Neural cell (in vitro differentiated cells): ENCODE data around the gene DDX1. TPM values are rescaled to one million over a fixed set of nuclear protein-coding genes. Genes with fewer than 3 reads are reported as not detected.

Source experiments
- H2AFZ ChIP-seq: fragments of 200-600, 300-800 bp; sonication (generic), shearing (Covaris generic); 2 replicates; pipeline ENCODE4 v1.6.0; 2014; ENCODE audit warnings: low read depth, mild to moderate bottlenecking, antibody characterized with exemption, low read length, moderate library complexity
- H3F3A ChIP-seq: fragments of 200-600 bp; shearing (Covaris generic); 2 replicates; pipeline ENCODE4 v1.6.1; 2016; ENCODE audit warnings: mild to moderate bottlenecking, moderate library complexity, mixed read lengths, antibody characterized with exemption, low read length; ENCODE audit not compliant: insufficient read depth, poor library complexity, severe bottlenecking
- H3K27ac ChIP-seq: fragments of 200-600, 300-800 bp; sonication (generic), shearing (Covaris generic); 2 replicates; pipeline ENCODE4 v1.5.1; 2014; ENCODE audit warnings: mild to moderate bottlenecking, low read length, moderate library complexity
- H3K27me3 ChIP-seq: fragments of 300-800, 200-600 bp; sonication (generic), shearing (Covaris generic); 2 replicates; pipeline ENCODE4 v1.6.0; 2014; ENCODE audit warnings: mild to moderate bottlenecking, low read depth, low read length, moderate library complexity; ENCODE audit not compliant: insufficient read depth
- H3K36me3 ChIP-seq: fragments of 300-800, 200-600 bp; sonication (generic), shearing (Covaris generic); 2 replicates; pipeline ENCODE4 v1.5.1; 2014; ENCODE audit warnings: mild to moderate bottlenecking, antibody characterized with exemption, low read length, moderate library complexity; ENCODE audit not compliant: insufficient read depth
- H3K4me2 ChIP-seq: fragments of 300-800, 200-600 bp; sonication (generic), shearing (Covaris generic); 2 replicates; pipeline ENCODE4 v1.6.0; 2014; ENCODE audit warnings: mild to moderate bottlenecking, low read length
- H3K4me3 ChIP-seq: fragments of 300-800, 200-600 bp; sonication (generic), shearing (Covaris generic); 2 replicates; pipeline ENCODE4 v1.5.1; 2014; ENCODE audit warnings: mild to moderate bottlenecking, low read length, moderate library complexity
- H3K79me2 ChIP-seq: fragments of 200-600 bp; shearing (Covaris generic); replicated peaks from 2 replicates; pipeline ENCODE4 v1.6.0; 2014; ENCODE audit warnings: mild to moderate bottlenecking, low read length, moderate library complexity; ENCODE audit not compliant: insufficient read depth
- H3K9ac ChIP-seq: fragments of 300-800, 200-600 bp; sonication (generic), shearing (Covaris generic); 2 replicates; pipeline ENCODE4 v1.6.1; 2016; ENCODE audit warnings: mild to moderate bottlenecking, low read length, mixed read lengths
- H3K9me2 ChIP-seq: fragments of 200-600 bp; shearing (Covaris generic); 2 replicates; pipeline ENCODE4 v1.6.1; 2016; ENCODE audit warnings: mild to moderate bottlenecking, low read length, mixed read lengths; ENCODE audit not compliant: insufficient read depth
- H3K9me3 ChIP-seq: fragments of 200-600, 300-800 bp; sonication (generic), shearing (Covaris generic); 2 replicates; pipeline ENCODE4 v1.6.1; 2016; ENCODE audit warnings: mild to moderate bottlenecking, mixed run types, low read length, moderate library complexity, mixed read lengths
- H4K20me1 ChIP-seq: fragments of 200-600 bp; shearing (Covaris generic); 2 replicates; pipeline ENCODE4 v1.6.1; 2016; ENCODE audit warnings: mild to moderate bottlenecking, mixed run types; ENCODE audit not compliant: insufficient read depth
- EP300 ChIP-seq: fragments of 450-650 bp; conservative IDR thresholded peaks from 2 replicates; pipeline ENCODE4 v1.6.1; 2014; ENCODE audit warnings: antibody characterized with exemption, mild to moderate bottlenecking, moderate library complexity; ENCODE audit not compliant: poor library complexity, severe bottlenecking
- EZH2 ChIP-seq: fragments of 200-600, 300-800 bp; shearing (Covaris generic), sonication (generic); IDR thresholded peaks from 2 replicates; pipeline ENCODE4 v1.6.1; 2014; ENCODE audit warnings: antibody characterized with exemption, low read length, borderline replicate concordance, mild to moderate bottlenecking; ENCODE audit not compliant: insufficient read depth, poor library complexity, severe bottlenecking
- MXI1 ChIP-seq: fragments of 450-650 bp; conservative IDR thresholded peaks from 2 replicates; pipeline ENCODE4 v1.6.1; 2014; ENCODE audit warnings: antibody characterized with exemption, mild to moderate bottlenecking; ENCODE audit not compliant: poor library complexity, severe bottlenecking
- POLR2AphosphoS5 ChIP-seq: IDR thresholded peaks from 2 replicates; pipeline ENCODE4 v1.6.1; 2012
- RAD21 ChIP-seq: fragments of 450-650 bp; conservative IDR thresholded peaks from 2 replicates; pipeline ENCODE4 v1.6.1; 2014; ENCODE audit warnings: antibody characterized with exemption, mild to moderate bottlenecking, moderate library complexity
- SMC3 ChIP-seq: fragments of 450-650 bp; conservative IDR thresholded peaks from 2 replicates; pipeline ENCODE4 v1.6.1; 2014; ENCODE audit warnings: antibody characterized with exemption, mild to moderate bottlenecking, moderate library complexity; ENCODE audit not compliant: poor library complexity
- TAF1 ChIP-seq: IDR thresholded peaks from 2 replicates; pipeline ENCODE4 v1.6.1; 2012; ENCODE audit warnings: low read depth
- polyA plus RNA-seq: library from polyadenylated mRNA; depleted of rRNA; stranded (reverse); fragments of >200 nt; gene quantifications from 2 replicates; pipeline ENCODE4 v1.2.3, GENCODE V29; 2014
- TF ChIP-seq, protein P1 (sequence below): fragments of 450-650 bp; IDR thresholded peaks from 2 replicates; pipeline ENCODE4 v1.5.1; 2014; ENCODE audit warnings: antibody characterized with exemption, mild to moderate bottlenecking, moderate library complexity; ENCODE audit not compliant: poor library complexity, severe bottlenecking
- TF ChIP-seq, protein P2 (sequence below): IDR thresholded peaks from 2 replicates; pipeline ENCODE4 v1.6.1; 2012; ENCODE audit warnings: borderline replicate concordance

Gene DDX1
- polyA plus RNA-seq, 1 donor from 2014 or later: 159 TPM

- Histone ChIP-seq H3K4me3 (no peak overlapping the region), H4K20me1 (no peaks in the 10 kb centered on the region), H3K4me2 (no peak overlapping the region), H2AFZ (no peak overlapping the region), H3K9ac (no peak overlapping the region), H3K79me2 (no peaks in the 10 kb centered on the region), H3F3A (no peaks in the 10 kb centered on the region), H3K9me2 (no peaks in the 10 kb centered on the region), H3K27ac (no peak overlapping the region), H3K27me3 (no peaks in the 10 kb centered on the region), H3K9me3 (no peaks in the 10 kb centered on the region), H3K36me3 (peaks cover 11% of the 10 kb centered on the region)
- TF ChIP-seq, protein P1, sequence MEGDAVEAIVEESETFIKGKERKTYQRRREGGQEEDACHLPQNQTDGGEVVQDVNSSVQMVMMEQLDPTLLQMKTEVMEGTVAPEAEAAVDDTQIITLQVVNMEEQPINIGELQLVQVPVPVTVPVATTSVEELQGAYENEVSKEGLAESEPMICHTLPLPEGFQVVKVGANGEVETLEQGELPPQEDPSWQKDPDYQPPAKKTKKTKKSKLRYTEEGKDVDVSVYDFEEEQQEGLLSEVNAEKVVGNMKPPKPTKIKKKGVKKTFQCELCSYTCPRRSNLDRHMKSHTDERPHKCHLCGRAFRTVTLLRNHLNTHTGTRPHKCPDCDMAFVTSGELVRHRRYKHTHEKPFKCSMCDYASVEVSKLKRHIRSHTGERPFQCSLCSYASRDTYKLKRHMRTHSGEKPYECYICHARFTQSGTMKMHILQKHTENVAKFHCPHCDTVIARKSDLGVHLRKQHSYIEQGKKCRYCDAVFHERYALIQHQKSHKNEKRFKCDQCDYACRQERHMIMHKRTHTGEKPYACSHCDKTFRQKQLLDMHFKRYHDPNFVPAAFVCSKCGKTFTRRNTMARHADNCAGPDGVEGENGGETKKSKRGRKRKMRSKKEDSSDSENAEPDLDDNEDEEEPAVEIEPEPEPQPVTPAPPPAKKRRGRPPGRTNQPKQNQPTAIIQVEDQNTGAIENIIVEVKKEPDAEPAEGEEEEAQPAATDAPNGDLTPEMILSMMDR: no peak
- TF ChIP-seq SMC3 (no peak), RAD21 (no peak), EP300 (no peak), MXI1 (no peak), POLR2AphosphoS5 (no peak), TAF1 (no peak), EZH2 (no peak)
- TF ChIP-seq, protein P2, sequence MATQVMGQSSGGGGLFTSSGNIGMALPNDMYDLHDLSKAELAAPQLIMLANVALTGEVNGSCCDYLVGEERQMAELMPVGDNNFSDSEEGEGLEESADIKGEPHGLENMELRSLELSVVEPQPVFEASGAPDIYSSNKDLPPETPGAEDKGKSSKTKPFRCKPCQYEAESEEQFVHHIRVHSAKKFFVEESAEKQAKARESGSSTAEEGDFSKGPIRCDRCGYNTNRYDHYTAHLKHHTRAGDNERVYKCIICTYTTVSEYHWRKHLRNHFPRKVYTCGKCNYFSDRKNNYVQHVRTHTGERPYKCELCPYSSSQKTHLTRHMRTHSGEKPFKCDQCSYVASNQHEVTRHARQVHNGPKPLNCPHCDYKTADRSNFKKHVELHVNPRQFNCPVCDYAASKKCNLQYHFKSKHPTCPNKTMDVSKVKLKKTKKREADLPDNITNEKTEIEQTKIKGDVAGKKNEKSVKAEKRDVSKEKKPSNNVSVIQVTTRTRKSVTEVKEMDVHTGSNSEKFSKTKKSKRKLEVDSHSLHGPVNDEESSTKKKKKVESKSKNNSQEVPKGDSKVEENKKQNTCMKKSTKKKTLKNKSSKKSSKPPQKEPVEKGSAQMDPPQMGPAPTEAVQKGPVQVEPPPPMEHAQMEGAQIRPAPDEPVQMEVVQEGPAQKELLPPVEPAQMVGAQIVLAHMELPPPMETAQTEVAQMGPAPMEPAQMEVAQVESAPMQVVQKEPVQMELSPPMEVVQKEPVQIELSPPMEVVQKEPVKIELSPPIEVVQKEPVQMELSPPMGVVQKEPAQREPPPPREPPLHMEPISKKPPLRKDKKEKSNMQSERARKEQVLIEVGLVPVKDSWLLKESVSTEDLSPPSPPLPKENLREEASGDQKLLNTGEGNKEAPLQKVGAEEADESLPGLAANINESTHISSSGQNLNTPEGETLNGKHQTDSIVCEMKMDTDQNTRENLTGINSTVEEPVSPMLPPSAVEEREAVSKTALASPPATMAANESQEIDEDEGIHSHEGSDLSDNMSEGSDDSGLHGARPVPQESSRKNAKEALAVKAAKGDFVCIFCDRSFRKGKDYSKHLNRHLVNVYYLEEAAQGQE: no peak
Observed at GRCh38 chr2:15641530-15641982, 49.9 kb downstream of the DDX1 start.

DNA sequence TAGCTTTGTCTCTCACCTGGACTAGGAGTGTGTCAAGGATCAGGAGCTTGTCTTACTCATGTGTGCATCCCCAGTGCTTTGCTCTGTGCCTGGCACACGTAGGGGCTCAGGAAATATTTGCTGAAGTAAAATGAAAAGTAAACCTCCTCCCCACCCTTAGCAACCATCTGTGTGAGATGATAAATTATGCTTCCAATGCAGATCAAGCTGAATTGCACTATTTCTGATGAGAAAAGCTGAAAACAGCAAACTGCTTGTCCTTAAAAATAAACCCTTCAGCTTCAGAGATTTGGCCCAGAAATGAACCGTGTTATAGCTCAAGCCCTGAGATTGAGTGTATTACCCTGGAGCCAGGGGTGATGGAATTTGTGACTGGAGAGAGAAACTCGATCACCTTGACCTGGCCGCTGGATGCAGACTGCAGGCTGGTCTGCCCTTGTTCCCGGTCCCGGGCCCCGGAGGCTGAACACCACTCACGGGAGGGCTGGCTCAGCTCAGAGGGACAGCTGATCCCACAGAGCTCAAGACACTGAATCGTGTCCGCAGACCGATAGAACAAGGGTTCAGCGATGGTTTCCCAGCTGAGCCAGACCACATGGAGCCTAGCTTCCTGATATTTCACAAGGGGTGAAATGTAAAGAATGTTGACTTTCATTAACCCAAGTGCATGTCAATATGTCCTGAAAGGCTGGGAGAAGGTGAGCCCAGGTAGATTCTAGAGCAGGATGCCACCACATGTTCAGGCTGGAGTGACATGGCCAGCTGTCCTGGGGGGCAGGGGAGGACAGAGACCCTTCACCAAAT is 50.5 kb downstream of the DDX1 start:
- Histone ChIP-seq H3K36me3 (peaks cover 11% of the 10 kb centered on the region), H3K27ac (no peak overlapping the region), H3K27me3 (no peaks in the 10 kb centered on the region), H3K9me2 (no peaks in the 10 kb centered on the region), H3K4me2 (no peak overlapping the region), H3K79me2 (no peaks in the 10 kb centered on the region), H4K20me1 (no peaks in the 10 kb centered on the region), H3K9me3 (no peaks in the 10 kb centered on the region), H3K9ac (no peak overlapping the region), H3K4me3 (no peak overlapping the region), H2AFZ (no peak overlapping the region), H3F3A (no peaks in the 10 kb centered on the region)
- no peak for TF ChIP-seq POLR2AphosphoS5
